H1 (cell line): ENCODE measurements around the gene LARP4B. TPM values are rescaled to one million over a fixed set of nuclear protein-coding genes. Genes with fewer than 3 reads are reported as not detected.

ENCODE experiments used
- CTCF ChIA-PET: fragments of 300-600 bp; sonication (Branson Sonifier 250); formaldehyde crosslinking; loops from one replicate; lab custom pipeline; 2021; ENCODE audit not compliant: partially characterized antibody; lab: Charles Lee
- POLR2A ChIA-PET: fragments of 300-600 bp; sonication (Branson Sonifier 250); formaldehyde crosslinking; loops from one replicate; lab custom pipeline; 2021; ENCODE audit warnings: inconsistent platforms; ENCODE audit not compliant: partially characterized antibody; lab: Charles Lee
- DNase-seq, 2 experiments: peaks; one replicate each; pipeline versions ENCODE4 v3.0.0 to v3.0.0-alpha.2; 2010 to 2022; ENCODE audit warnings: low spot score in 2 of 2, low read depth in 1 of 2, mixed read lengths in 1 of 2
- FAIRE-seq: peaks from 2 replicates; lab custom pipeline; 2011; peaks lifted over from hg19 to GRCh38; lab: Jason Lieb, UNC
- H2AFZ ChIP-seq: 2 replicates; pipeline ENCODE4 v1.8.1; 2012; ENCODE audit warnings: low read length, inconsistent platforms
- H2AK5ac ChIP-seq: 2 replicates; pipeline ENCODE4 v1.6.1; 2013; ENCODE audit warnings: low read depth, low read length
- H2BK120ac ChIP-seq: replicated peaks from 2 replicates; pipeline ENCODE3; 2013; ENCODE audit warnings: low read depth, low read length, inconsistent platforms
- H2BK12ac ChIP-seq: 2 replicates; pipeline ENCODE4 v1.6.1; 2013; ENCODE audit warnings: low read depth, low read length
- H2BK15ac ChIP-seq: 2 replicates; pipeline ENCODE4 v1.6.1; 2013; ENCODE audit warnings: low read length
- H2BK20ac ChIP-seq: 2 replicates; pipeline ENCODE4 v1.6.1; 2013; ENCODE audit warnings: low read length
- H2BK5ac ChIP-seq: 2 replicates; pipeline ENCODE4 v1.6.1; 2013; ENCODE audit warnings: low read depth, low read length
- H3K14ac ChIP-seq: 2 replicates; pipeline ENCODE4 v1.6.1; 2013; ENCODE audit warnings: inconsistent platforms; ENCODE audit not compliant: insufficient read length
- H3K18ac ChIP-seq: 2 replicates; pipeline ENCODE4 v1.6.1; 2013; ENCODE audit warnings: low read length; ENCODE audit errors: extremely low read depth
- H3K23ac ChIP-seq: 2 replicates; pipeline ENCODE4 v1.6.1; 2013; ENCODE audit warnings: inconsistent platforms; ENCODE audit not compliant: insufficient read length
- H3K23me2 ChIP-seq: 2 replicates; pipeline ENCODE4 v1.6.1; 2013; ENCODE audit warnings: low read depth, low read length
- H3K27ac ChIP-seq: 2 replicates; pipeline ENCODE4 v1.6.1; 2011; ENCODE audit warnings: low read depth, low read length, inconsistent platforms
- H3K27me3 ChIP-seq, 4 experiments: replicated peaks in 1 of 4; 1 replicate in 1 of 4; 2 replicates in 3 of 4; pipeline versions ENCODE4 v1.6.1 to v1.8.1; 2011 to 2013; ENCODE audit warnings: low read length in 3 of 4, mild to moderate bottlenecking in 3 of 4, inconsistent platforms in 2 of 4, mixed read lengths in 2 of 4, moderate library complexity in 1 of 4; ENCODE audit not compliant: control insufficient read depth in 3 of 4, insufficient read depth in 3 of 4; ENCODE audit errors: extremely low read depth in 1 of 4
- H3K36me3 ChIP-seq, 4 experiments: 2 replicates each; pipeline versions ENCODE4 v1.6.1 to v1.8.1; 2011 to 2013; ENCODE audit warnings: mild to moderate bottlenecking in 4 of 4, low read length in 3 of 4, moderate library complexity in 2 of 4, control low read depth in 1 of 4, inconsistent platforms in 1 of 4; ENCODE audit not compliant: insufficient read depth in 4 of 4, control insufficient read depth in 2 of 4
- H3K4ac ChIP-seq: replicated peaks from 2 replicates; pipeline ENCODE3; 2013; ENCODE audit warnings: low read length, low read depth, mixed read lengths, inconsistent platforms; ENCODE audit not compliant: insufficient read length
- H3K4me1 ChIP-seq, 4 experiments: replicated peaks in 1 of 4; 1 replicate in 1 of 4; 2 replicates in 3 of 4; pipeline versions ENCODE4 v1.6.1 to v1.8.1; 2011 to 2013; ENCODE audit warnings: low read length in 3 of 4, inconsistent platforms in 2 of 4, mixed read lengths in 1 of 4; ENCODE audit not compliant: insufficient read depth in 4 of 4, control insufficient read depth in 3 of 4
- H3K4me2 ChIP-seq, 2 experiments: 2 replicates each; pipeline versions ENCODE4 v1.6.1 to v1.8.1; 2011 to 2013; ENCODE audit warnings: low read depth in 2 of 2, low read length in 2 of 2, control low read depth in 1 of 2, inconsistent platforms in 1 of 2, mild to moderate bottlenecking in 1 of 2; ENCODE audit not compliant: insufficient read depth in 1 of 2
- H3K4me3 ChIP-seq, 4 experiments: fragments of 200-600, 300-600 bp in 1 of 4; sonication (generic), shearing (Covaris generic), sonication (Bioruptor Twin) in 1 of 4; 2 replicates each; pipeline versions ENCODE4 v1.5.1 to v1.8.1; 2011 to 2016; ENCODE audit warnings: low read length in 4 of 4, low read depth in 3 of 4, control low read depth in 2 of 4, inconsistent platforms in 2 of 4, mild to moderate bottlenecking in 2 of 4, mixed read lengths in 1 of 4, moderate library complexity in 1 of 4; ENCODE audit not compliant: insufficient read depth in 2 of 4; ENCODE audit errors: extremely low read depth in 1 of 4
- H3K56ac ChIP-seq: replicated peaks from 2 replicates; pipeline ENCODE3; 2013; ENCODE audit warnings: low read depth, mild to moderate bottlenecking, mixed read lengths, low read length, inconsistent platforms; ENCODE audit not compliant: insufficient read length
- H3K79me1 ChIP-seq: 2 replicates; pipeline ENCODE4 v1.6.1; 2013; ENCODE audit warnings: low read depth, low read length, control low read depth
- H3K79me2 ChIP-seq, 2 experiments: 2 replicates each; pipeline versions ENCODE4 v1.6.1 to v1.8.1; 2012 to 2013; ENCODE audit warnings: low read length in 2 of 2, mild to moderate bottlenecking in 2 of 2, inconsistent platforms in 1 of 2; ENCODE audit not compliant: insufficient read depth in 2 of 2, control insufficient read depth in 1 of 2
- H3K9ac ChIP-seq, 4 experiments: replicated peaks in 1 of 4; 1 replicate in 1 of 4; 2 replicates in 3 of 4; pipeline versions ENCODE4 v1.6.1 to v1.8.1; 2011 to 2013; ENCODE audit warnings: low read depth in 3 of 4, low read length in 3 of 4, control low read depth in 2 of 4, mild to moderate bottlenecking in 2 of 4, moderate library complexity in 2 of 4, inconsistent platforms in 1 of 4; ENCODE audit errors: extremely low read depth in 1 of 4
- H3K9me3 ChIP-seq, 2 experiments: 2 replicates each; pipeline versions ENCODE4 v1.6.1 to v1.8.1; 2012 to 2013; ENCODE audit warnings: mild to moderate bottlenecking in 2 of 2, moderate library complexity in 2 of 2, control low read depth in 1 of 2, inconsistent platforms in 1 of 2, low read depth in 1 of 2, low read length in 1 of 2, mixed read lengths in 1 of 2; ENCODE audit not compliant: insufficient read depth in 2 of 2
- H4K20me1 ChIP-seq, 2 experiments: replicated peaks in 1 of 2; 2 replicates each; pipeline versions ENCODE3 to v1.8.1; 2011 to 2013; ENCODE audit warnings: inconsistent platforms in 2 of 2, low read length in 2 of 2, mild to moderate bottlenecking in 1 of 2; ENCODE audit not compliant: insufficient read depth in 2 of 2, control insufficient read depth in 1 of 2
- H4K5ac ChIP-seq: 2 replicates; pipeline ENCODE4 v1.6.1; 2013; ENCODE audit warnings: low read length, low read depth, mixed read lengths, inconsistent platforms; ENCODE audit not compliant: insufficient read length
- H4K8ac ChIP-seq: 2 replicates; pipeline ENCODE4 v1.8.0; 2013; ENCODE audit warnings: mild to moderate bottlenecking, moderate library complexity, low read length, inconsistent platforms; ENCODE audit not compliant: insufficient read depth; ENCODE audit errors: extremely low read depth
- H4K91ac ChIP-seq: replicated peaks from 2 replicates; pipeline ENCODE3; 2013; ENCODE audit warnings: low read length, mixed read lengths, inconsistent platforms; ENCODE audit not compliant: insufficient read length
- WGBS, 2 experiments: shearing (Covaris generic) in 1 of 2; methylation state at CpG; one replicate each; pipeline versions ENCODE4 v1.1.6 to v1.1.7; 2013 to 2015; ENCODE audit warnings: low lambda C conversion rate in 2 of 2, mixed read lengths in 2 of 2, inconsistent platforms in 1 of 2, low coverage in 1 of 2, missing lambda C conversion rate in 1 of 2; ENCODE audit not compliant: insufficient replicate concordance in 2 of 2, insufficient coverage in 1 of 2, insufficient read length in 1 of 2; ENCODE audit errors: extremely low coverage in 1 of 2, missing lambda C conversion rate in 1 of 2; 5-methylcytosine and 5-hydroxymethylcytosine counted together
- polyA plus RNA-seq, 7 experiments: library from polyadenylated mRNA; depleted of rRNA in 3 of 7; stranded (reverse) in 5 of 7; unstranded in 2 of 7; fragments of >200 nt in 5 of 7; fragments of 200-250 nt in 2 of 7; gene quantifications; 1 replicate in 5 of 7; 2 replicates in 1 of 7; 4 replicates in 1 of 7; pipeline versions ENCODE4 v1.2.1 to v1.2.3, GENCODE V29; 2011 to 2013; ENCODE audit warnings: missing spikeins in 2 of 7, mixed read lengths in 2 of 7
- total RNA-seq: library from RNA; stranded (reverse); fragmentation: NEBNext Ultra II Directional; extraction: Animal tissue kit (Norgen Biotek cat#: 25700); gene quantifications from 2 replicates; pipeline ENCODE4 v1.2.1, GENCODE V29; 2021
- TF ChIP-seq, protein P1 (sequence below): IDR thresholded peaks from 2 replicates; pipeline ENCODE4 v1.6.1; 2012; ENCODE audit warnings: inconsistent platforms

Gene LARP4B
- total and polyA plus RNA-seq, 2 of the 8 experiments (the other 6 are each of a cell fraction or from before 2014, with no cell fraction given): 20.1 to 78.6 TPM

DNA sequence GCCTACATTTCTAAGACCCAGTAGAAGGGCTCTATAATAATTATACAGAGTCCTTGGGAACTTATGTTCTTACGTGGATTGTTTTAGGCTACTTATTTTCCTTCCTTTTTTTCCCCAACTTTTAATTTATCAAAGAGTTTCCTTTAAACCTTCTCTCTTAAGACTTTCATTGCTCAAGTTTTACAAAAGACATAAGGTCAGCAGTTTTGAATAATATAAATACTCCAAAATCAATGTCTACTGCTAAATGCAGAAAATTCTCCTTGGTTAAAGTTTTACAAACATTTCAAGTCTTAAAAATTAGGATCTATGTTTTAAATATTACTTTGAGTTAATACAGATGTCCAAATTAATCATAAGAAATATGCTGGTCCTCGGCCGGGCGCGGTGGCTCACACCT is 97.0 kb downstream of the LARP4B start:
- Histone ChIP-seq H3K79me1 (peaks cover 3% of the 10 kb centered on the region; the same call in 1 of the 2 replicates), H3K4ac (no peak overlapping the region), H2AK5ac (no peak overlapping the region), H4K91ac (no peak overlapping the region), H3K23me2 (no peaks in the 10 kb centered on the region), H2BK15ac (no peak overlapping the region), H2AFZ (no peak overlapping the region), H3K56ac (no peak overlapping the region), H4K8ac (no peak overlapping the region), H3K4me3 (no peak overlapping the region), H3K79me2 (peaks cover 0 to 11% of the 10 kb centered on the region in 2 experiments; a peak in 2 of 4 replicates), H2BK5ac (no peak overlapping the region), H2BK12ac (no peak overlapping the region), H3K9ac (no peak overlapping the region), H3K4me1 (no peaks in the 10 kb centered on the region), H3K14ac (no peak overlapping the region), H4K5ac (no peak overlapping the region), H3K4me2 (no peak overlapping the region), H2BK20ac (no peak overlapping the region), H3K27ac (no peak overlapping the region), H3K27me3 (no peaks in the 10 kb centered on the region), H2BK120ac (no peak overlapping the region), H4K20me1 (no peaks in the 10 kb centered on the region), H3K9me3 (no peaks in the 10 kb centered on the region), H3K18ac (no peak overlapping the region), H3K23ac (no peak overlapping the region), H3K36me3 (peaks cover 0 to 18% (median 8%) of the 10 kb centered on the region in 4 experiments; a peak in 5 of 8 replicates)
- CTCF ChIA-PET: interaction anchor here (0.6 kb wide), 1 partner anchor 167 kb away, joined by 3 read pairs; no protein-coding TSS in a partner anchor
- POLR2A ChIA-PET: no interaction called here
- TF ChIP-seq, protein P1, sequence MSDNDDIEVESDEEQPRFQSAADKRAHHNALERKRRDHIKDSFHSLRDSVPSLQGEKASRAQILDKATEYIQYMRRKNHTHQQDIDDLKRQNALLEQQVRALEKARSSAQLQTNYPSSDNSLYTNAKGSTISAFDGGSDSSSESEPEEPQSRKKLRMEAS: no peak
- DNase-seq (no peak), FAIRE-seq (no peak)
- WGBS, 2 experiments: 100% methylated on average over 5 of the region's 5 CpGs; no CpG with 5 or more reads in 1 of the 2 experiments
